Mesenchymal stem cell (in vitro differentiated cells and primary cell): ENCODE results near the gene OR8G1.
A peak's percentile ranks its signal among the peaks of the same experiment; 100 is the strongest.

Experiments
- DNase-seq: peaks from one replicate; pipeline ENCODE4 v3.0.0-alpha.2; 2013
- H2AFZ ChIP-seq: one replicate; pipeline ENCODE4 v1.6.1; 2013; ENCODE audit warnings: low read depth, mild to moderate bottlenecking, control low read depth, inconsistent platforms, low read length, moderate library complexity
- H2AK5ac ChIP-seq: 2 replicates; pipeline ENCODE4 v1.6.1; 2013; ENCODE audit warnings: low read length, moderate library complexity, mild to moderate bottlenecking, inconsistent platforms; ENCODE audit not compliant: severe bottlenecking
- H2BK120ac ChIP-seq: one replicate; pipeline ENCODE4 v1.6.1; 2013; ENCODE audit warnings: low read depth, mild to moderate bottlenecking, inconsistent platforms, low read length, moderate library complexity
- H2BK12ac ChIP-seq, 2 experiments: one replicate each; pipeline ENCODE4 v1.6.1; 2013; ENCODE audit warnings: inconsistent platforms in 2 of 2, low read length in 2 of 2, mild to moderate bottlenecking in 2 of 2, moderate library complexity in 2 of 2, control low read depth in 1 of 2
- H2BK15ac ChIP-seq: one replicate; pipeline ENCODE4 v1.6.1; 2013; ENCODE audit warnings: mild to moderate bottlenecking, low read depth, inconsistent platforms; ENCODE audit not compliant: poor library complexity, severe bottlenecking
- H2BK5ac ChIP-seq: 2 replicates; pipeline ENCODE4 v1.6.1; 2013; ENCODE audit warnings: low read depth, mild to moderate bottlenecking, low read length, control low read depth, inconsistent platforms; ENCODE audit not compliant: poor library complexity, severe bottlenecking
- H3K14ac ChIP-seq, 2 experiments: one replicate each; pipeline ENCODE4 v1.6.1; 2013; ENCODE audit warnings: inconsistent platforms in 2 of 2, low read length in 2 of 2, control low read depth in 1 of 2, mild to moderate bottlenecking in 1 of 2, moderate library complexity in 1 of 2
- H3K18ac ChIP-seq, 2 experiments: one replicate each; pipeline ENCODE4 v1.6.1; 2013; ENCODE audit warnings: inconsistent platforms in 2 of 2, low read length in 2 of 2, control low read depth in 1 of 2, low read depth in 1 of 2, mild to moderate bottlenecking in 1 of 2
- H3K23ac ChIP-seq, 2 experiments: one replicate each; pipeline ENCODE4 v1.6.1; 2013; ENCODE audit warnings: inconsistent platforms in 2 of 2, low read length in 2 of 2, mild to moderate bottlenecking in 2 of 2, moderate library complexity in 2 of 2, control low read depth in 1 of 2
- H3K27ac ChIP-seq: 2 replicates; pipeline ENCODE4 v1.5.1; 2013; ENCODE audit warnings: mild to moderate bottlenecking, moderate library complexity, low read length, control low read depth, inconsistent platforms; ENCODE audit not compliant: poor library complexity, severe bottlenecking
- H3K27me3 ChIP-seq, 2 experiments: 2 replicates each; pipeline versions ENCODE4 v1.6.1 to v1.7.0; 2013; ENCODE audit warnings: low read length in 2 of 2, mild to moderate bottlenecking in 2 of 2, moderate library complexity in 2 of 2, control low read depth in 1 of 2, inconsistent platforms in 1 of 2; ENCODE audit not compliant: control insufficient read depth in 1 of 2, insufficient read depth in 1 of 2
- H3K36me3 ChIP-seq, 2 experiments: 2 replicates each; pipeline versions ENCODE4 v1.6.1 to v1.7.0; 2013; ENCODE audit warnings: low read length in 2 of 2, control low read depth in 1 of 2, inconsistent platforms in 1 of 2, low read depth in 1 of 2, mild to moderate bottlenecking in 1 of 2; ENCODE audit not compliant: insufficient read depth in 2 of 2, control insufficient read depth in 1 of 2
- H3K4ac ChIP-seq, 2 experiments: one replicate each; pipeline ENCODE4 v1.6.1; 2013; ENCODE audit warnings: inconsistent platforms in 2 of 2, low read length in 2 of 2, mild to moderate bottlenecking in 2 of 2, moderate library complexity in 2 of 2, control low read depth in 1 of 2, low read depth in 1 of 2
- H3K4me1 ChIP-seq: 2 replicates; pipeline ENCODE4 v1.6.1; 2013; ENCODE audit warnings: low read depth, low read length, control low read depth; ENCODE audit not compliant: control insufficient read depth, insufficient read depth
- H3K4me2 ChIP-seq: 2 replicates; pipeline ENCODE4 v1.6.1; 2013; ENCODE audit warnings: low read length, mild to moderate bottlenecking, inconsistent platforms; ENCODE audit not compliant: poor library complexity, severe bottlenecking
- H3K4me3 ChIP-seq, 2 experiments: 2 replicates each; pipeline versions ENCODE4 v1.5.1 to v1.7.0; 2013; ENCODE audit warnings: low read length in 2 of 2, mild to moderate bottlenecking in 2 of 2, control low read depth in 1 of 2, low read depth in 1 of 2; ENCODE audit not compliant: insufficient read depth in 1 of 2
- H3K79me1 ChIP-seq: replicated peaks from 2 replicates; pipeline ENCODE4 v1.6.1; 2013; ENCODE audit warnings: mild to moderate bottlenecking, control low read depth, low read length, inconsistent platforms; ENCODE audit not compliant: poor library complexity, severe bottlenecking
- H3K9ac ChIP-seq: 2 replicates; pipeline ENCODE4 v1.7.0; 2013; ENCODE audit warnings: mild to moderate bottlenecking, low read length, moderate library complexity
- H3K9me3 ChIP-seq: 2 replicates; pipeline ENCODE4 v1.7.0; 2013; ENCODE audit warnings: mild to moderate bottlenecking, low read length; ENCODE audit not compliant: control insufficient read depth
- H4K8ac ChIP-seq: one replicate; pipeline ENCODE4 v1.6.1; 2013; ENCODE audit warnings: inconsistent platforms, mild to moderate bottlenecking, low read length, moderate library complexity
- H4K91ac ChIP-seq: one replicate; pipeline ENCODE4 v1.6.1; 2013; ENCODE audit warnings: mild to moderate bottlenecking, low read length, inconsistent platforms
- WGBS: methylation state at CpG from one replicate; pipeline ENCODE4 v1.1.7; 2013; ENCODE audit warnings: mixed read lengths; 5-methylcytosine and 5-hydroxymethylcytosine counted together

OR8G1 gene

DNA sequence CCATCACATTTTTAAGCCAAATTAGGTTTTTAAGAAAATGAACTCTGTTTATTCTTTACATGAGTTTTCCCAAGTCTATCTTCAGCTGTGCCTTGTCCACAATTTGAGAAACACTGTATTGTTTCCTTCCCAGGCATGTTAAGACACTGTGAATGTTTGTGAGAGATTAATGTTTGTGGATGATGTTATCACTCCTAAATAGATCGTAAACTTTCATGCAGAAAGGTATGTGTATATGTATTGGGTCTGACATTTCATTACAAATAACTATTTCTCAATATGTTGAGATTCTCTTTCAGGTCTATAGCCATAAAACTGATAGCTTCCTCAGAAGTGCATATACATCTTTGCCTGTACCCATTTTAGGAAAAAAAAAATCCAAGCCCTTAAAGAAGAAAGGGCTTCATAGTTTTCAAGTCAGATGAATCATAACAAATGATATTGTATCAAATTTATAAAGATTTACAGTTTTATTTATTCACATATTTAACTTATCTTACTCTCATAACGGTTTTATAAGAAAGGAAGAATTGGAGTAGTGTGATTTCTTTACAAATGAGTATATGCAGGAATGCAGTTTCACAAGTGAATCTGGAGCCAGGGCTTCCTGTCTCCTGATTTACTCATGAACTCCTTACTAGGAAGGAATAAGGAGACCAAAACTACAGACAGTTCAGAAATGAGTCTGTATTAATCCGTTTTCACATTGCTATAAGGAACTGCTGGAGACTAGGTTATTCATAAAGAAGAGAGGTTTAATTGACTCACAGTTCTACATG is 61.6 kb downstream of the OR8G1 start:
- Histone ChIP-seq H3K9ac (no peak overlapping the region), H3K14ac (no peak overlapping the region), H3K4me1 (no peaks in the 10 kb centered on the region), H4K91ac (no peak overlapping the region), H2BK120ac (no peak overlapping the region), H3K4me3 (no peak overlapping the region), H3K27ac (no peak overlapping the region), H4K8ac (no peak overlapping the region), H3K27me3 (no peaks in the 10 kb centered on the region), H2AFZ (no peak overlapping the region), H3K9me3 (no peaks in the 10 kb centered on the region), H3K79me1 (no peaks in the 10 kb centered on the region), H3K4ac (no peak overlapping the region), H3K4me2 (no peak overlapping the region), H3K36me3 (no peaks in the 10 kb centered on the region), H3K18ac (peak overlapping the region; percentile 22 to 79), H2BK15ac (no peak overlapping the region), H2BK5ac (no peak overlapping the region), H2BK12ac (peak overlapping the region in 1 of 2 experiments; percentile 66), H2AK5ac (no peak overlapping the region), H3K23ac (no peak overlapping the region)
- DNase-seq = peak; percentile 51
- no CpG with 5 or more reads among the region's 3 CpGs for WGBS
